ENCODE results near the gene TMEM117.
"Not testable (repeated sequence)": the region's sequence is repeated elsewhere in the genome, so short reads cannot be mapped to it uniquely, and the experiment has no call there.

Gene TMEM117

GRCh38 chr12:44100264-44100663 is 264.4 kb downstream of the TMEM117 start:
- DNase-seq (ENCODE audit: low spot score): no peak

- DNase-seq (ENCODE audit: low spot score): no peak
These were observed 265.6 kb downstream of the TMEM117 start for GRCh38 chr12:44101475-44101874.

GRCh38 chr12:44114906-44115305 is 279.0 kb downstream of the TMEM117 start:
- DNase-seq (ENCODE audit: low spot score): no peak

- DNase-seq (ENCODE audit: low spot score): no peak
These were observed 281.5 kb downstream of the TMEM117 start for GRCh38 chr12:44117337-44117736.

- no peak for DNase-seq (ENCODE audit: low spot score)
These were observed 283.1 kb downstream of the TMEM117 start for GRCh38 chr12:44118946-44119345.

GRCh38 chr12:44126806-44127205 is 290.9 kb downstream of the TMEM117 start:
- DNase-seq (ENCODE audit: low spot score): no peak

GRCh38 chr12:44127966-44128710 is 292.3 kb downstream of the TMEM117 start:
- DNase-seq (ENCODE audit: low spot score): no peak

- DNase-seq (ENCODE audit: low spot score): no peak
These were observed 307.3 kb downstream of the TMEM117 start for GRCh38 chr12:44143175-44143574.

- DNase-seq (ENCODE audit: low spot score): no peak
These were observed 313.1 kb downstream of the TMEM117 start for GRCh38 chr12:44148936-44149335.

GRCh38 chr12:44154128-44154527 is 318.2 kb downstream of the TMEM117 start:
- no peak for DNase-seq (ENCODE audit: low spot score)

GRCh38 chr12:44155358-44155757 is 319.5 kb downstream of the TMEM117 start:
- DNase-seq (ENCODE audit: low spot score): no peak

- no peak for DNase-seq (ENCODE audit: low spot score)
These were observed 321.5 kb downstream of the TMEM117 start for GRCh38 chr12:44157359-44157758.

- DNase-seq (ENCODE audit: low spot score): no peak
These were observed 322.9 kb downstream of the TMEM117 start for GRCh38 chr12:44158746-44159145.

- no peak for DNase-seq (ENCODE audit: low spot score)
These were observed 323.3 kb downstream of the TMEM117 start for GRCh38 chr12:44159216-44159615.

GRCh38 chr12:44159862-44160261 is 324.0 kb downstream of the TMEM117 start:
- DNase-seq (ENCODE audit: low spot score): no peak

GRCh38 chr12:44162961-44163360 is 327.1 kb downstream of the TMEM117 start:
- DNase-seq (ENCODE audit: low spot score): no peak

GRCh38 chr12:44174053-44174452 is 338.2 kb downstream of the TMEM117 start:
- DNase-seq (ENCODE audit: low spot score): no peak

GRCh38 chr12:44184499-44185206 is 348.8 kb downstream of the TMEM117 start:
- DNase-seq (ENCODE audit: low spot score): no peak

- DNase-seq (ENCODE audit: low spot score): no peak
These were observed 357.4 kb downstream of the TMEM117 start for GRCh38 chr12:44193281-44193680.

GRCh38 chr12:44195719-44196118 is 359.8 kb downstream of the TMEM117 start:
- DNase-seq (ENCODE audit: low spot score): not testable (repeated sequence)

- DNase-seq (ENCODE audit: low spot score): no peak
These were observed 370.2 kb downstream of the TMEM117 start for GRCh38 chr12:44206045-44206444.

GRCh38 chr12:44217146-44217883 is 381.4 kb downstream of the TMEM117 start:
- DNase-seq (ENCODE audit: low spot score): no peak

- no peak for DNase-seq (ENCODE audit: low spot score)
These were observed 387.9 kb downstream of the TMEM117 start for GRCh38 chr12:44223736-44224135.
